ENCODE data around the gene ZNF267.
"Not testable (repeated sequence)": the region's sequence is repeated elsewhere in the genome, so short reads cannot be mapped to it uniquely, and the experiment has no call there.

DNA sequence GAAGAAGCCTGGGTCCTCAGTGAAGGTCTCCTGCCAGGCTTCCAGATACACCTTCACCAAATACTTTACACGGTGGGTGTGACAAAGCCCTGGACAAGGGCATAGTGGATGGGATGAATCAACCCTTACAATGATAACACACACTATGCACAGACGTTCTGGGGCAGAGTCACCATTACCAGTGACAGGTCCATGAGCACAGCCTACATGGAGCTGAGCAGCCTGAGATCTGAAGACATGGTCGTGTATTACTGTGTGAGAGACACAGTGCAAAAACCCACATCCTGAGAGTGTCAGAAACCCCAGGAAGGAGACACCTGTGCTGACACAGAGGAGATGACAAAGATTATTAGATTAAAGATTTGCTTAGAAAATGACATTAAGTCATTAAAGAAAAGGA is 78.6 kb downstream of the ZNF267 start:
- not testable (repeated sequence) for TF ChIP-seq CTCF (CRISPR knock-in tag; IDR thresholded peaks at IDR 0.05)
- TF ChIP-seq, protein P1, sequence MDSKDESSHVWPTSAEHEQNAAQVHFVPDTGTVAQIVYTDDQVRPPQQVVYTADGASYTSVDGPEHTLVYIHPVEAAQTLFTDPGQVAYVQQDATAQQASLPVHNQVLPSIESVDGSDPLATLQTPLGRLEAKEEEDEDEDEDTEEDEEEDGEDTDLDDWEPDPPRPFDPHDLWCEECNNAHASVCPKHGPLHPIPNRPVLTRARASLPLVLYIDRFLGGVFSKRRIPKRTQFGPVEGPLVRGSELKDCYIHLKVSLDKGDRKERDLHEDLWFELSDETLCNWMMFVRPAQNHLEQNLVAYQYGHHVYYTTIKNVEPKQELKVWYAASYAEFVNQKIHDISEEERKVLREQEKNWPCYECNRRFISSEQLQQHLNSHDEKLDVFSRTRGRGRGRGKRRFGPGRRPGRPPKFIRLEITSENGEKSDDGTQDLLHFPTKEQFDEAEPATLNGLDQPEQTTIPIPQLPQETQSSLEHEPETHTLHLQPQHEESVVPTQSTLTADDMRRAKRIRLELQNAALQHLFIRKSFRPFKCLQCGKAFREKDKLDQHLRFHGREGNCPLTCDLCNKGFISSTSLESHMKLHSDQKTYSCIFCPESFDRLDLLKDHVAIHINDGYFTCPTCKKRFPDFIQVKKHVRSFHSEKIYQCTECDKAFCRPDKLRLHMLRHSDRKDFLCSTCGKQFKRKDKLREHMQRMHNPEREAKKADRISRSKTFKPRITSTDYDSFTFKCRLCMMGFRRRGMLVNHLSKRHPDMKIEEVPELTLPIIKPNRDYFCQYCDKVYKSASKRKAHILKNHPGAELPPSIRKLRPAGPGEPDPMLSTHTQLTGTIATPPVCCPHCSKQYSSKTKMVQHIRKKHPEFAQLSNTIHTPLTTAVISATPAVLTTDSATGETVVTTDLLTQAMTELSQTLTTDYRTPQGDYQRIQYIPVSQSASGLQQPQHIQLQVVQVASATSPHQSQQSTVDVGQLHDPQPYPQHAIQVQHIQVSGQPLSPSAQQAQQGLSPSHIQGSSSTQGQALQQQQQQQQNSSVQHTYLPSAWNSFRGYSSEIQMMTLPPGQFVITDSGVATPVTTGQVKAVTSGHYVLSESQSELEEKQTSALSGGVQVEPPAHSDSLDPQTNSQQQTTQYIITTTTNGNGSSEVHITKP (CRISPR knock-in tag; IDR thresholded peaks at IDR 0.05; ENCODE audit: low read depth): not testable (repeated sequence)
